ENCODE measurements around the gene SLC25A10. TPM values are rescaled to one million over a fixed set of nuclear protein-coding genes. Genes with fewer than 3 reads are reported as not detected.

Gene SLC25A10
- total and polyA plus RNA-seq, 10 of the 15 experiments (the other 5 are each of a cell fraction or from before 2014, with no cell fraction given) = 0.11 to 72.7 (median 22.3) TPM

- TF ChIP-seq REST (IDR thresholded peaks at IDR 0.05; ENCODE audit: low read depth, low read length) (no peak), BCLAF1 (IDR thresholded peaks at IDR 0.05) (no peak), SREBF2 (IDR thresholded peaks at IDR 0.05; ENCODE audit: low read length) (no peak), GATAD2B (conservative IDR thresholded peaks at IDR 0.05; ENCODE audit: low read depth) (no peak; the same call in 1 of the 2 replicates), RBBP5 (conservative IDR thresholded peaks at IDR 0.05) (no peak), ASH2L (IDR thresholded peaks at IDR 0.05; ENCODE audit: borderline replicate concordance, low read depth) (no peak), JUNB (IDR thresholded peaks at IDR 0.05) (no peak), ATF7 (IDR thresholded peaks at IDR 0.05; ENCODE audit: low read depth) (no peak), KLF5 (IDR thresholded peaks at IDR 0.05; ENCODE audit: partially characterized antibody) (no peak), POLR2AphosphoS5 (IDR thresholded peaks at IDR 0.05; ENCODE audit: low read length) (peak; percentile 32; the same call in 1 of the 2 replicates), IRF3 (IDR thresholded peaks at IDR 0.05) (no peak), ZNF274 (IDR thresholded peaks at IDR 0.05; ENCODE audit: insufficient read depth, insufficient read length) (no peak), E4F1 (IDR thresholded peaks at IDR 0.05; ENCODE audit: borderline replicate concordance, partially characterized antibody) (no peak), NFYA (IDR thresholded peaks at IDR 0.05; ENCODE audit: borderline replicate concordance, low read depth, low read length) (no peak), SMARCA5 (IDR thresholded peaks at IDR 0.05) (no peak), CHD1 (IDR thresholded peaks at IDR 0.05; ENCODE audit: low read depth, low read length) (no peak), PAX5 (IDR thresholded peaks at IDR 0.05; ENCODE audit: borderline replicate concordance, low read depth, low read length) (no peak), BRCA1 (IDR thresholded peaks at IDR 0.05; ENCODE audit: low read depth, low read length) (no peak), PML (IDR thresholded peaks at IDR 0.05; ENCODE audit: low read length) (0 out of 2 replicates have a peak, but pooled peaks have one; percentile 14), CREM (IDR thresholded peaks at IDR 0.05; ENCODE audit: low read depth) (0 out of 2 replicates have a peak, but pooled peaks have one; percentile 22), RUNX3 (IDR thresholded peaks at IDR 0.05; ENCODE audit: low read length) (no peak; the same call in 1 of the 2 replicates), SPI1 (IDR thresholded peaks at IDR 0.05; ENCODE audit: borderline replicate concordance, insufficient read depth, low read depth, low read length) (no peak)
Measured at GRCh38 chr17:81710514-81711308, 1.4 kb upstream of the SLC25A10 start (continued).

All from GM12878 (cell line).